Measurements from ENCODE around the gene TIMM23.
"Not testable (repeated sequence)": the region's sequence is repeated elsewhere in the genome, so short reads cannot be mapped to it uniquely, and the experiment has no call there.

- TF ChIP-seq CTCF, POLR2A (IDR thresholded peaks at IDR 0.05): not testable (repeated sequence)
These were observed 12.2 kb downstream of the TIMM23 start for GRCh38 chr10:45984473-45984872.
